SK-N-SH (cell line): ENCODE data around the gene LDLRAP1.

Experiments used
- CTCF ChIP-seq: fragments of 200-600 bp; sonication (generic); IDR thresholded peaks from 2 replicates; pipeline ENCODE4 v1.6.1; 2017; ENCODE audit warnings: antibody characterized with exemption, mild to moderate bottlenecking, moderate library complexity
- GATA2 ChIP-seq: sonication (generic); formaldehyde crosslinking; IDR thresholded peaks from 2 replicates; pipeline ENCODE4 v1.5.0; 2020; ENCODE audit warnings: mild to moderate bottlenecking, missing genetic modification reagents
- MAX ChIP-seq: IDR thresholded peaks from 2 replicates; pipeline ENCODE4 v1.4.0; 2012; ENCODE audit warnings: low read depth
- POLR2AphosphoS5 ChIP-seq: IDR thresholded peaks from 2 replicates; pipeline ENCODE4 v1.6.1; 2012; ENCODE audit warnings: low read depth, low read length
- RAD21 ChIP-seq: IDR thresholded peaks from 2 replicates; pipeline ENCODE4 v1.6.1; 2012; ENCODE audit warnings: mild to moderate bottlenecking, low read length
- RCOR1 ChIP-seq: fragments of 150-350 bp; IDR thresholded peaks from 2 replicates; pipeline ENCODE4 v1.6.1; 2017; ENCODE audit warnings: antibody characterized with exemption, low read length

DNA sequence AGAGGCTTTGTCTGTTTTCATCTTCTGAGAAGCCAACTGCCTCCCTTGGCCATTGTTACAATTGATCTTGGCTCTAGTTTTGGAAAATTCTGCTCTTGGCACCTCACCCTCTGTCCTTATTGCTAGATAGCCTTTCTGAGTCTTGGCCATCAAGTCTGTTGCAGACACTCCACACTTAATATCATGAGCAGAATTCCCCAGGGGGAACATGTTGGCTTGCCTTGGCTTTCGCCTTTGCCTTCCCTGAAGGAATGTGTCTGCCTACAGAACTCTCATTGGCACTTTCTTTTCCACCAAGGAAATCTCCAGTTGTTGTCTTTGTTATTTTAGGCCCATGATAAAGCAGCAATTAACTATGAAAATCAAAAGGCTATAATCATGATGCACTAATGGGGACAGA, 42.7 kb upstream of the LDLRAP1 start:
- TF ChIP-seq POLR2AphosphoS5: no peak
- TF ChIP-seq CTCF: no peak
- no peak for TF ChIP-seq RCOR1
- no peak for TF ChIP-seq RAD21
- TF ChIP-seq MAX: no peak
- no peak for TF ChIP-seq GATA2
